ENCODE measurements around the gene EPB42.

GRCh38 chr15:43232289-43232874 is 11.6 kb upstream of the EPB42 start:
- TF ChIP-seq POLR2A (IDR thresholded peaks at IDR 0.05; ENCODE audit: low read depth, low read length) (no peak), POLR2AphosphoS5 (IDR thresholded peaks at IDR 0.05; ENCODE audit: low read depth, low read length) (no peak), TAF1 (IDR thresholded peaks at IDR 0.05; ENCODE audit: borderline replicate concordance, low read depth, low read length) (no peak)

Measured in GM12892 (cell line).